MM.1S (cell line): Measurements from ENCODE around the gene KCNQ5.

Experiments used
- DNase-seq: peaks from one replicate; pipeline ENCODE4 v3.0.0-alpha.2; 2015
- H2AFZ ChIP-seq: fragments of 300-600 bp; sonication (generic); 2 replicates; pipeline ENCODE4 v1.6.0; 2016; ENCODE audit warnings: antibody characterized with exemption, low read length
- H3F3A ChIP-seq: fragments of 300-600 bp; sonication (generic); 2 replicates; pipeline ENCODE4 v1.6.1; 2016; ENCODE audit warnings: mild to moderate bottlenecking, antibody characterized with exemption, low read length, moderate library complexity, mixed read lengths; ENCODE audit not compliant: insufficient read depth
- H3K27ac ChIP-seq: fragments of 300-600 bp; sonication (generic); 2 replicates; pipeline ENCODE4 v1.5.1; 2016; ENCODE audit warnings: mild to moderate bottlenecking, low read length
- H3K27me3 ChIP-seq: fragments of 300-600 bp; sonication (generic); replicated peaks from 2 replicates; pipeline ENCODE4 v1.6.0; 2016; ENCODE audit warnings: low read length; ENCODE audit not compliant: insufficient read depth
- H3K36me3 ChIP-seq: fragments of 300-600 bp; sonication (generic); replicated peaks from 2 replicates; pipeline ENCODE4 v1.6.1; 2016; ENCODE audit warnings: mild to moderate bottlenecking, low read length, mixed read lengths; ENCODE audit not compliant: insufficient read depth
- H3K4me1 ChIP-seq: fragments of 300-600 bp; sonication (generic); 2 replicates; pipeline ENCODE4 v1.6.1; 2016; ENCODE audit warnings: low read length, mixed read lengths
- H3K4me2 ChIP-seq: fragments of 300-600 bp; sonication (generic); 2 replicates; pipeline ENCODE4 v1.6.0; 2016; ENCODE audit warnings: low read depth, low read length
- H3K4me3 ChIP-seq: fragments of 300-600 bp; sonication (generic); 2 replicates; pipeline ENCODE4 v1.5.1; 2016; ENCODE audit warnings: low read length, mixed read lengths
- H3K79me2 ChIP-seq: fragments of 300-600 bp; sonication (generic); 2 replicates; pipeline ENCODE4 v1.6.1; 2016; ENCODE audit warnings: mixed run types, low read length, mixed read lengths
- H3K9ac ChIP-seq: fragments of 300-600 bp; sonication (generic); 2 replicates; pipeline ENCODE4 v1.6.1; 2016; ENCODE audit warnings: low read length, mixed read lengths
- H3K9me2 ChIP-seq: fragments of 300-600 bp; sonication (generic); replicated peaks from 2 replicates; pipeline ENCODE4 v1.6.1; 2016; ENCODE audit warnings: mild to moderate bottlenecking, low read length, mixed read lengths; ENCODE audit not compliant: insufficient read depth
- H3K9me3 ChIP-seq: fragments of 300-600 bp; sonication (generic); replicated peaks from 2 replicates; pipeline ENCODE4 v1.6.1; 2016; ENCODE audit warnings: mild to moderate bottlenecking, low read length, mixed read lengths; ENCODE audit not compliant: insufficient read depth
- H4K20me1 ChIP-seq: fragments of 300-600 bp; sonication (generic); 2 replicates; pipeline ENCODE4 v1.6.1; 2016; ENCODE audit warnings: mild to moderate bottlenecking, low read length, moderate library complexity, mixed read lengths; ENCODE audit not compliant: insufficient read depth
- EZH2 ChIP-seq: fragments of 300-600 bp; sonication (generic); optimal IDR thresholded peaks from 2 replicates; pipeline ENCODE3; 2017; ENCODE audit warnings: low read depth, mild to moderate bottlenecking, antibody characterized with exemption, low read length, mixed read lengths
- EZH2phosphoT487 ChIP-seq: fragments of 300-600 bp; sonication (generic); IDR thresholded peaks from 2 replicates; pipeline ENCODE4 v1.6.1; 2018; ENCODE audit warnings: antibody characterized with exemption, low read length
- TF ChIP-seq, protein P1 (sequence below): fragments of 300-600 bp; sonication (generic); IDR thresholded peaks from 2 replicates; pipeline ENCODE4 v1.5.1; 2016; ENCODE audit warnings: antibody characterized with exemption, low read length, mixed read lengths

The KCNQ5 gene

GRCh38 chr6:73078908-73079610 lies 457.2 kb downstream of the KCNQ5 start:
- Histone ChIP-seq H3K79me2 (no peaks in the 10 kb centered on the region), H2AFZ (no peak overlapping the region), H3F3A (no peaks in the 10 kb centered on the region), H3K27ac (no peak overlapping the region), H3K9ac (no peak overlapping the region), H4K20me1 (no peaks in the 10 kb centered on the region), H3K4me3 (no peak overlapping the region), H3K9me3 (no peaks in the 10 kb centered on the region), H3K4me1 (no peaks in the 10 kb centered on the region), H3K36me3 (no peaks in the 10 kb centered on the region), H3K27me3 (no peaks in the 10 kb centered on the region), H3K9me2 (no peaks in the 10 kb centered on the region), H3K4me2 (no peak overlapping the region)
- no peak for DNase-seq
- TF ChIP-seq, protein P1, sequence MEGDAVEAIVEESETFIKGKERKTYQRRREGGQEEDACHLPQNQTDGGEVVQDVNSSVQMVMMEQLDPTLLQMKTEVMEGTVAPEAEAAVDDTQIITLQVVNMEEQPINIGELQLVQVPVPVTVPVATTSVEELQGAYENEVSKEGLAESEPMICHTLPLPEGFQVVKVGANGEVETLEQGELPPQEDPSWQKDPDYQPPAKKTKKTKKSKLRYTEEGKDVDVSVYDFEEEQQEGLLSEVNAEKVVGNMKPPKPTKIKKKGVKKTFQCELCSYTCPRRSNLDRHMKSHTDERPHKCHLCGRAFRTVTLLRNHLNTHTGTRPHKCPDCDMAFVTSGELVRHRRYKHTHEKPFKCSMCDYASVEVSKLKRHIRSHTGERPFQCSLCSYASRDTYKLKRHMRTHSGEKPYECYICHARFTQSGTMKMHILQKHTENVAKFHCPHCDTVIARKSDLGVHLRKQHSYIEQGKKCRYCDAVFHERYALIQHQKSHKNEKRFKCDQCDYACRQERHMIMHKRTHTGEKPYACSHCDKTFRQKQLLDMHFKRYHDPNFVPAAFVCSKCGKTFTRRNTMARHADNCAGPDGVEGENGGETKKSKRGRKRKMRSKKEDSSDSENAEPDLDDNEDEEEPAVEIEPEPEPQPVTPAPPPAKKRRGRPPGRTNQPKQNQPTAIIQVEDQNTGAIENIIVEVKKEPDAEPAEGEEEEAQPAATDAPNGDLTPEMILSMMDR = no peak
- TF ChIP-seq EZH2phosphoT487 (no peak), EZH2 (no peak)

DNA sequence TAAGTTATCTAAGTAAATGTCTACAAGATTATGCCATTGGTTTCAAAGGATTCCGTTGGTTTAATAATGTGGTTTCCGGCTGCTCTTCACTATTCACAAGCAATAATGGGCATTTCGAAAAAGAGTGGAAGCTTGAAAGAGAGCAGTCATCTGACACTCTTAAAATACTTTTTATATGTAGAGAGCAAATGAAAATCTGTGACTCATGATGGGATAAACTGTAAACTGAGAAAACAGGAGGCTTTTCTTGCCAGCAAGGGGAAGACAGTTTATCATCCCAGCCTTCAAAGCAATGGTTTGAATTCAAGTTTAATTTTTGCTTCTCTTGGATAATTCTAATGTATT lies 457.7 kb downstream of the KCNQ5 start:
- Histone ChIP-seq H3F3A (no peaks in the 10 kb centered on the region), H3K9me3 (no peaks in the 10 kb centered on the region), H3K4me2 (no peak overlapping the region), H3K36me3 (no peaks in the 10 kb centered on the region), H3K4me1 (no peaks in the 10 kb centered on the region), H3K27me3 (no peaks in the 10 kb centered on the region), H4K20me1 (no peaks in the 10 kb centered on the region), H3K79me2 (no peaks in the 10 kb centered on the region), H3K4me3 (no peak overlapping the region), H3K27ac (no peak overlapping the region), H2AFZ (no peak overlapping the region), H3K9me2 (no peaks in the 10 kb centered on the region), H3K9ac (no peak overlapping the region)
- TF ChIP-seq EZH2phosphoT487 = no peak
- TF ChIP-seq, protein P1 = no peak
- no peak for TF ChIP-seq EZH2
- DNase-seq = no peak

DNA sequence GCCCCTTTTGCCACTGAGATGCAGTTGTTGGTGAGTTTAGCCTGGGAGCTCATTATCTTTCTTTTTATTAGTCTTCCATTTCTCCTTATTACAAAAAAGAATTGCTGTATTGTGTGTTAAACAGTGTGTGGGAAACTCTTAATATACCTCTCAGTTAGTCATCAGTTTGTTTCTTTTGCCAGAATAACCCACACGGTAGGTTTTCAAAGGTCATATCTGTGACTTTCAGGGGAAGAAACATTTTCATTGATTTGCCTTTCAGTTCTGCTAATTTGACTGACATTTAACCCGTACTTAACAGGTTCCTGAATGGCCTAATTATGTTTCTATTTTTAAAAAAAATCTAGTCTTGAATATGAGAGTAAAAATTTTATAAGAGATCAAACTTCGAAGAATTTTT lies 458.1 kb downstream of the KCNQ5 start:
- Histone ChIP-seq H2AFZ (no peak overlapping the region), H3K4me2 (no peak overlapping the region), H3K9me2 (no peaks in the 10 kb centered on the region), H3K9me3 (no peaks in the 10 kb centered on the region), H3K79me2 (no peaks in the 10 kb centered on the region), H3K4me3 (no peak overlapping the region), H3F3A (no peaks in the 10 kb centered on the region), H3K27me3 (no peaks in the 10 kb centered on the region), H3K4me1 (no peaks in the 10 kb centered on the region), H3K9ac (no peak overlapping the region), H3K36me3 (no peaks in the 10 kb centered on the region), H3K27ac (no peak overlapping the region), H4K20me1 (no peaks in the 10 kb centered on the region)
- DNase-seq = no peak
- TF ChIP-seq, protein P1 = no peak
- TF ChIP-seq EZH2 (no peak), EZH2phosphoT487 (no peak)
